ENCODE data around the gene TGM2.

DNA sequence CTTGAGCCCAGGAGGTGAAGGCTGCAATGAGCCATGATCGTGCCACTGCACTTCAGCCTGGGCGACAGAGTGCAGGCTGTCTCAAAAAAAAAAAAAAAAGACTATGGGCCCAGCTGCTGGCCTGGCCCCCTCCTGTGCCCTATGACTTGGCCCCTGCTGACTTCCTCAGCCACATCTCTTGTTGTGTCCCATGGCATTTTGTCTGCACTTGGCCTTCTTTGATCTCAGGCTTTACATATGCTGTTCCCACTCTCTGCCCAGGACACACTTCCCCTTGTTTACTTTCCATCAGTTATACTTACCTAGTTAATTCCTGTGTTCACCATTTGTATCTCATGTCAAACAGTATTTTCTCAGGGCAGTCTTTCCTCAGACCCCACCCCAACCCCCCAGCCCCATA lies 87.0 kb downstream of the TGM2 start:
- TF ChIP-seq POLR2A (IDR thresholded peaks at IDR 0.05) (no peak), CTCF (IDR thresholded peaks at IDR 0.05) (no peak), EP300 (IDR thresholded peaks at IDR 0.05) (no peak), POLR2AphosphoS5 (IDR thresholded peaks at IDR 0.05) (no peak)
